OCI-LY1 (cell line): ENCODE results near the gene ZNF611.

Experiments
- H2AFZ ChIP-seq: fragments of 200-600 bp; sonication (generic), shearing (Covaris generic); 2 replicates; pipeline ENCODE4 v1.6.0; 2014; ENCODE audit warnings: antibody characterized with exemption, mild to moderate bottlenecking, low read length
- H3F3A ChIP-seq: fragments of 200-600 bp; sonication (generic), shearing (Covaris generic); 2 replicates; pipeline ENCODE4 v1.6.0; 2014; ENCODE audit warnings: mild to moderate bottlenecking, antibody characterized with exemption, low read length, moderate library complexity; ENCODE audit not compliant: insufficient read depth
- H3K27ac ChIP-seq: fragments of 200-600 bp; sonication (generic); 2 replicates; pipeline ENCODE4 v1.5.1; 2014; ENCODE audit warnings: low read length, mixed run types, mild to moderate bottlenecking, low read depth; ENCODE audit not compliant: poor library complexity, severe bottlenecking
- H3K27me3 ChIP-seq: fragments of 200-600 bp; sonication (generic); 2 replicates; pipeline ENCODE4 v1.6.0; 2014; ENCODE audit warnings: antibody characterized with exemption, mild to moderate bottlenecking, low read length, moderate library complexity; ENCODE audit not compliant: insufficient read depth
- H3K36me3 ChIP-seq: fragments of 200-600 bp; sonication (generic); 2 replicates; pipeline ENCODE4 v1.6.1; 2014; ENCODE audit warnings: mild to moderate bottlenecking, antibody characterized with exemption, low read length, moderate library complexity, mixed read lengths; ENCODE audit not compliant: insufficient read depth
- H3K4me1 ChIP-seq: fragments of 200-600 bp; sonication (generic); 2 replicates; pipeline ENCODE4 v1.5.1; 2014; ENCODE audit warnings: mild to moderate bottlenecking, low read length, moderate library complexity; ENCODE audit not compliant: insufficient read depth, severe bottlenecking
- H3K4me2 ChIP-seq: fragments of 200-600 bp; sonication (generic), shearing (Covaris generic); 2 replicates; pipeline ENCODE4 v1.6.1; 2014; ENCODE audit warnings: low read length
- H3K4me3 ChIP-seq: fragments of 200-600 bp; sonication (generic); 2 replicates; pipeline ENCODE4 v1.5.1; 2014; ENCODE audit warnings: low read length, low read depth, mild to moderate bottlenecking, mixed read lengths; ENCODE audit not compliant: poor library complexity, severe bottlenecking
- H3K79me2 ChIP-seq: fragments of 200-600 bp; shearing (Covaris generic); 2 replicates; pipeline ENCODE4 v1.6.1; 2016; ENCODE audit warnings: mixed run types, low read length, mixed read lengths; ENCODE audit not compliant: insufficient read depth
- H3K9ac ChIP-seq: fragments of 200-600 bp; sonication (generic), shearing (Covaris generic); 2 replicates; pipeline ENCODE4 v1.6.1; 2014; ENCODE audit warnings: mild to moderate bottlenecking, low read length, mixed read lengths
- H3K9me2 ChIP-seq: fragments of 200-600 bp; sonication (generic), shearing (Covaris generic); 2 replicates; pipeline ENCODE4 v1.6.1; 2014; ENCODE audit warnings: low read depth, mild to moderate bottlenecking, low read length, mixed read lengths
- H3K9me3 ChIP-seq: fragments of 200-600 bp; shearing (Covaris generic); 2 replicates; pipeline ENCODE4 v1.6.1; 2014; ENCODE audit warnings: low read length, mixed read lengths
- H4K20me1 ChIP-seq: fragments of 200-600 bp; sonication (generic), shearing (Covaris generic); 2 replicates; pipeline ENCODE4 v1.6.0; 2016; ENCODE audit warnings: mild to moderate bottlenecking, low read length; ENCODE audit not compliant: insufficient read depth
- CTCF ChIP-seq: fragments of 200-600 bp; sonication (generic), shearing (Covaris generic); IDR thresholded peaks from 2 replicates; pipeline ENCODE4 v1.5.1; 2017; ENCODE audit warnings: mild to moderate bottlenecking, antibody characterized with exemption, low read length, moderate library complexity, mixed read lengths
- EZH2 ChIP-seq: fragments of 200-600 bp; sonication (generic), shearing (Covaris generic); IDR thresholded peaks from 2 replicates; pipeline ENCODE4 v1.8.0; 2017; ENCODE audit warnings: borderline replicate concordance, mixed run types, mild to moderate bottlenecking, antibody characterized with exemption, low read length, moderate library complexity, mixed read lengths

Gene ZNF611

DNA sequence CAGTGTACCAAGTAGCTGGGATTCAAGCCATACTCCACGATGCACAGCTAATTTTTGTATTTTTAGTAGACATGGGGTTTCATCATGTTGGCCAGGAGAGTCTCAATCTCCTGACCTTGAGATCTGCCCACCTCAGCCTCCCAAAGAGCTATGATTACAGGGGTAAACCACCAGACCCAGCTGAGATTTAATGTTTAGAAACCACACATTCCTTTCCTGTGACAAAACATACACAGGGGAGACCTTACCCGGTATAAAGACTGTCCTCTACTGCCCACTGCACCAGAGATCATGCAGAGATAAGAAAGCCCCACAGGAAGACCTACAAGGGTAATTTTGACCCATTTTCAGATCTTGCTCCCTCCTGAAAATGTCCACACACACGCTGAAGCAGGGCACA lies 73.9 kb downstream of the ZNF611 start:
- H3K4me1 ChIP-seq: no peaks in the 10 kb centered on the region
- H3K36me3 ChIP-seq: peaks cover 96% of the 10 kb centered on the region
- H3K4me3 ChIP-seq: no peak overlapping the region
- no peaks in the 10 kb centered on the region for H4K20me1 ChIP-seq
- H3K27ac ChIP-seq: no peak overlapping the region
- H3K9me2 ChIP-seq: no peaks in the 10 kb centered on the region
- 0 out of 2 replicates have a peak, but pooled peaks cover 3% of the 10 kb centered on the region for H3K9me3 ChIP-seq
- no peaks in the 10 kb centered on the region for H3K79me2 ChIP-seq
- H3K27me3 ChIP-seq: no peaks in the 10 kb centered on the region
- no peaks in the 10 kb centered on the region for H3F3A ChIP-seq
- no peak overlapping the region for H3K9ac ChIP-seq
- H2AFZ ChIP-seq: no peak overlapping the region
- TF ChIP-seq CTCF: no peak
- TF ChIP-seq EZH2: no peak
- H3K4me2 ChIP-seq: no peak overlapping the region

GRCh38 chr19:52659013-52659412 lies 75.8 kb downstream of the ZNF611 start:
- Histone ChIP-seq H3K27ac (no peak overlapping the region), H3K79me2 (no peaks in the 10 kb centered on the region), H3K9me3 (0 out of 2 replicates have a peak, but pooled peaks cover 3% of the 10 kb centered on the region), H3K9ac (no peak overlapping the region), H3K36me3 (peaks cover 99% of the 10 kb centered on the region), H3K4me1 (no peaks in the 10 kb centered on the region), H4K20me1 (no peaks in the 10 kb centered on the region), H2AFZ (no peak overlapping the region), H3K4me2 (no peak overlapping the region), H3K9me2 (no peaks in the 10 kb centered on the region), H3K27me3 (no peaks in the 10 kb centered on the region), H3F3A (no peaks in the 10 kb centered on the region), H3K4me3 (no peak overlapping the region)
- no peak for TF ChIP-seq EZH2
- TF ChIP-seq CTCF: no peak

- TF ChIP-seq CTCF (no peak), EZH2 (no peak)
- Histone ChIP-seq H3K36me3 (peaks cover 99% of the 10 kb centered on the region), H3K27ac (no peak overlapping the region), H3F3A (no peaks in the 10 kb centered on the region), H3K4me1 (no peaks in the 10 kb centered on the region), H2AFZ (no peak overlapping the region), H3K9me3 (0 out of 2 replicates have a peak, but pooled peaks cover 3% of the 10 kb centered on the region), H3K4me3 (no peak overlapping the region), H3K9ac (no peak overlapping the region), H3K9me2 (no peaks in the 10 kb centered on the region), H4K20me1 (no peaks in the 10 kb centered on the region), H3K4me2 (no peak overlapping the region), H3K27me3 (no peaks in the 10 kb centered on the region), H3K79me2 (no peaks in the 10 kb centered on the region)
Measured at GRCh38 chr19:52658595-52658994, 76.2 kb downstream of the ZNF611 start.
